EH (cell line): ENCODE results near the gene RABL2A.
"Not testable (repeated sequence)": the region's sequence is repeated elsewhere in the genome, so short reads cannot be mapped to it uniquely, and the experiment has no call there.

Experiments
- DNase-seq: peaks from one replicate; pipeline ENCODE4 v3.0.0-alpha.2; 2015; ENCODE audit warnings: low read depth

Gene RABL2A

DNA sequence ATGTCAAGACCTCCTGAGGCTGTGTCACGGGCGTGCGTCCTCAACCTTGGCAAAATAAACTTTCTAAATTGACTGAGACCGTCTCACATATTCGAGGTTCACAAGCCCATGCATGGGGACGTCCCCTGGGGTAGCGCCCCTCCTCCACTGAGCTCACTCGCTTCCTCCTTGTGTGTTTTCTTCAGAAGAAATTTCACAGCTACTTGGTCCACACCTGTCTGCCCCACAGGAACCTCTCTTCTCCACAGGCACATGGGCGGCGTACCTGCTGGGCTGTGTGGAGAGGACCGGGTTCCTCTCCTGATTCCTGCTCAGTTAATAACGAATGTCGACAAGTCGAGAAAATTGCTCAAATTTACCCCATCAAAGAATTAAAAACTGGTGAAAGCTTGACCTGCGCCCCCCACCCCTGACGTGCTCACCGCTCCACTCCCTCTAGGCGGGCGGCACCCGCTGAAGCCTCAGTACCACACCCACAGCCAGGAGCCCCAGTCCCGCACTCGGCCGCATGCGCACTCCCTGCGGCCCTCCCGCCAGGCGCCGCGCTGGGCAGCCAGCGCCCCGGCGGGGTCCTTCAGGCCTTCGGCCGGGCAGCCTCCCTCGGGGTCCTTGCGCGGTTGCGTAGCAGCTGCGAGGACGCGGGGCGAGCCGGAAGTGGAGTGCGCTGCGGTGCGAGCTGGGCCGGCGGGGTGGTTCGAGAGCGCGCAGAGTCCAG lies at the start of gene RABL2A:
RABL2A (plus strand) TSS at position 651 of the 715 bp plus-strand sequence. CDS start 1,341 bp downstream, outside the sequence.
- DNase-seq: peak; percentile 77

DNA sequence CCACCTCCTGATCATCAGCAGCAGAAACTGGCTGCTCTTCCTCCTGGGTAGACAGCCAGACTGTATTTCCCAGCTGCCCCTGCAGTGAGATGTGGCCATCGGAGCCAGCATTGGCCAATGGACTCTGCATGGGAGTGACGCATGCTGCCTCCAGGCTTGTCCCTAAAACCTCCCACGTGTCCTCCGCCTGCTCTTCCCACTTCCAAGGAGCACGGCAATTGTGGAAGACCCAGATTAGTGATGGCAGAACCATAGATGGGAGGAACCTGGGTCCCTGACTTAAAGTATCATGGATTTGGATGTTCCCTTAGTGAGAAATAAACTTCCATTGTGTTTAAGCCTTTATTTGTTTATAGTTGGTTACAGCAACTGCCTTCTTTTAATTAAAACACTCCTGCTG lies 48.6 kb upstream of the RABL2A start:
- DNase-seq: not testable (repeated sequence)

DNA sequence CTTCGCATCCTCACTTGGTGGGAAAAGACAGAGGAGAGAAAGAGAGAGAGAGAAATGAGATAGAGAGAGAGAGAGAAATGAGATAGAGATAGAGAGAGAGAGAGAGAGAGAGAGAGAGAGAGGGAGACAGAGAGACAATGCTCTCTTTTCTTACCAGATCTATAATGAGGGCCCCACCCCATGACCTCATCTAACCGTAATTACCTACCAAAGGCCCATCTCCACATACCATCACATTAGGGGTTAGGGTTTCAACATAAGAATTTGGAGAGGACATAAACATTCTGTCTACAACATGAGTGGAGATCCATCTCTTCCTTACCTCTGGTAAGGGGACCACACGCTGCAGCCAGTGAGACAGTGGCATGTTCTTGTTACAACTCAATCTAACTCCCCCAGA lies 44.6 kb upstream of the RABL2A start:
- DNase-seq: not testable (repeated sequence)

DNA sequence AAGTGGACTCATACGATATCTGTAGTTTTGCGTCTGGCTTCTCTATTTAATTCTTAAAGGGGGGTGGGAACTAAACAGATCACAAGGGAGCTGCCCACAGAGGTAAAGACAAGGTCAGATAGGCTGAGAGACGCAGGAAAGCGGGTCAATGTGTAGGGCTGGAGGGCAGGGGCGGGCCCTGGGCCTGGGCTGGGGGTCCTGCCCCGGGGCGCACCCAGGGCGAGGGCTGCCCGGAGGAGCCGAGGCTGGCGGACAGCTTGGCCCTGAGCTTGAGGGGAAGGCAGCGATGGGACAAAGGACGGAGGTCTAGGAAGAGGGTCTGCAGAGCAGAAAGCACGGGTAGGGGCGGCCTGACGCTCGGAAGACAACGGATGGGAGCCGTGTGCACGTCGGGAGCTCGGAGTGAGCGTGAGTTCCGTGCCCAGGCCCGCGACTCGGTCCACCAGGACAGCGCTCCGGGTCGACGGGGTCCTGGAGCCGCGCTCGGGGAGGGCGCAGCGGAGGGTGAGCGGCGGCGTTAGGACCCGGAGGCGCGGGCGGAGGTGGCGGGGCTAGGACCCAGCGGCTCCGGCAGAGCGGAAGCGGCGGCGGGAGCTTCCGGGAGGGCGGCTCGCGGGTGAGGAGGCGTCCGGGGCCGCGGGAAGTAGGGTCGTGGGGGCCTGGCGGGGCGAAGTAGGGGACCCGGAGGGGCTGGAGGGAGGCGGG lies 43.4 kb upstream of the RABL2A start:
- DNase-seq: peak; percentile 73

DNA sequence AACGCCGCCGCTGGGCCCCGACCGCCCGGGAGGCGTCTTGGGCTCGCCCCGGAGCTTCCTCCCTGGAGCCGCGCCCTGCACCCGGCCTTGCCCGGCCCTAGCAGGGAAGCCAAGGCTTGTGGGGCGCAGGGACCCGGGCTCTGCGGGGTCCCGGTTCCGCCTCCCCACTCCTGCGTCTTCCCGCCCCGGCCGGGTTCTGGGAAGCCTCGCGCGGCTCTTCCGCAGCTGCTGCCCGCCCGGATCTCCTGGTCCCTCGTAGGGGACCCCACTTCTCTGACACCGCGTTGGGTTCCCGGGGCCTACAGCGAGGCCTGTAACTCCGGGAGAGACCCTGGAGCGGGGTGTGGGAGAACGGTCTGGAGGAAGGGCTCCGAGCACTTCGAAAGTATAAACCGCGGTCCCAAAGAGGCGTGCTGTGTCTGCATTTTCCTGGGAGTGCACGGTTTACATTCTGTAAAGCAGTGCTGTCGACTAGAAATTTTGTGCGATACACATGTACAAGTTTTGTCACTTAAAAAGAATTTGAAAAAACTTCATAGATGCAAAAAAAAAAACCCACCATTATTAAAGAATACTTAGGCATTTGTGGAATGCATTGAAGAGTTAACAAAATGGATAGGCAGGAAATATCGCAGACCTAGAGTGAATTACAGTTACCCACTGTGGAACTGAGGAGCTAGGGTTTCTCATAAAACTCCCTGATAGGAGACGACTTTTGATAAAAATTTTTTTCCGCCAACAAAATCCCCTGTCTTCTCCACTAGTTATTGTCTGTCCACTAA lies 42.6 kb upstream of the RABL2A start:
- DNase-seq: peak; percentile 53

DNA sequence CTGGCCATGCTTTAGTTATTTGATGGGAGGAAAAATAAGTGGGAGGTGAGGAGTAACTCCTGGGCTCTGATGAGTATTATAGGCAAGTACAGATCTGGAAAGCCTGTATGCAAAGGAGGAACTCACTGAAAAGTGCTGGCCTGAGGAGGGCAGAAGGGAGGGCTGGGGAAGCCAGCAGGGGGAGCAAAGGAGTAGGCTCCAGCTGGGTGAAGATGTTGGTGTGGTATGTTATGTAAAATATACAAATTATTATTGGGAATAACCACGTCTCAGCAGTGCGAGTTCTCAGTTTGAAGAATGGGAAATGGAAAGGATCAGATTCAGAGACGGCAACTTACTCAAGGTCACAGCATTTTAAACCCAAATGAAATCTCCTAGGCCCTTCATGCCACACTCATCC lies 39.9 kb upstream of the RABL2A start:
- peak; percentile 44 for DNase-seq

DNA sequence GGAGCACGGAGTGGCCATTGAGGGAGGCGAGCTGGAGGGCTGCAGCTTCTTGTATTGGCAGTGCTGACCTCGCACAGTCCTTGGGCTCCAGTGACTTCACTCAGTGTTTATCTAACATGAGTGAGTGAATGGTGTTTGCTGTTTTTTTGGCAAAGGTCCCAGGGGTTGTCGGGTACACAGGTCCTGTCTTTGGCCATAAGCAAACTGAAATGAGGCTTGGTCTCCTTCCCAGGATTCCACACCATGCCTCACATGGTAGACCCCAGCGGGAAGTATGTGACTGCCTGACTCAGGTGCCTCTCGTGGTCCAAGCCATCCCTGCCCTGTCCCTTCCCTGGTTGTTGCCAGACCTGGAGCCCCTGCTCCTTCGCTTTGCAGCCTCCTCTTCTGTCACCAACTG lies 37.5 kb upstream of the RABL2A start:
- not testable (repeated sequence) for DNase-seq

DNA sequence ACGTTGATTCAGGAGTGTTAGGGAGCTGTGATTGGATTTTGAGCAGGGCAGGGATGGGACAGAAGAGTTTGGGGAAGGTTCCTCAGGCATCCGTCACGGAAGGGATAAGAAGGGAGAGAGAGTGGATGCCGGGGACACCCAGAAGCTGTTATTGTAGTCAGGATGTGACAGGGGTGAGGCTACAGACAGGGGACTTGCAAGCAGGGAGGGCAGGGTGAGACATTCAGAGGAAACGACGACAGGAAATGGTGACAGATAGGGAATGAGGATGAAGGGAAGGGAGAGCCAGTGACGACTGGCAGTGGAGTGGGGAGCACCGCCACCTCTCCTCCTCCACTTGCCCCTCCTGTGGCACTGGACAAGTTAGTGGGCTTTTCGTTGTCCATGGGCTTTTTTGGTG lies 35.1 kb upstream of the RABL2A start:
- DNase-seq: not testable (repeated sequence)

DNA sequence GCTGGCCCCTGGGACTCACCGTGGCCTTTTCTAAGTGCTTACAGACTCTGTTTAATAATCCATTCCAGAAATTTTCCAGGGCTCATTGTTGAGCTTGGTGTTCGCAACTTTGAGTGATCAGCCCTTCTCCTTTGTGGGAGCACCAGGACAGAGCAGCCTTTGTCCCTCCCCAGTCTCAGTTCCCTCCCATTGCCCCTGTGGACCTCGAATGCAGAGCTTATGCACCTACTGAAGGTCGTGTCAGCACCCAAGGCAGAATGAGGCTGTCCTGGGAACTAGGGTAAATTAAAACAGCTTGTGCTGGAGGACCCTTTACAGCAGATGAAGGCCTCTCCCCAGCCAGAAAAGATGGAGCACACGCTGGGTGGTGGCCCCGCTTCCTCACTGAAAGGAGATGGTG lies 33.8 kb upstream of the RABL2A start:
- DNase-seq: not testable (repeated sequence)

DNA sequence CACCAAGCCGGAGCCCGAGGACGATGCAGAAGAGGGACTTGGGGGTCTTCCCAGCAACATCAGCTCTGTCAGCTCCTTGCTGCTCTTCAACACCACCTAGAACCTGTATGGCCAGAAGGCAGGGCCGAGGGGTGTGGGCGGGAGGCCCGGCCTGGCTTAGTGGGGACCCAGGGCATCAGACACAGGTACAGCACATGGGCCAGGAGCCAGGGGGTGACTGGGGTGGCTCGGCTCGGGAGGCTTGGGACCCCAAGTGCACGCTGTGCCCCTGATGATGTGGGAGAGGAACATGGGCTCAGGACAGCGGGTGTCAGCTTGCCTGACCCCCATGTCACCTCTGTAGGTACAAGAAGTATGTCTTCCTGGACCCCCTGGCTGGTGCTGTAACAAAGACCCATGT lies 31.3 kb upstream of the RABL2A start:
- DNase-seq: not testable (repeated sequence)

DNA sequence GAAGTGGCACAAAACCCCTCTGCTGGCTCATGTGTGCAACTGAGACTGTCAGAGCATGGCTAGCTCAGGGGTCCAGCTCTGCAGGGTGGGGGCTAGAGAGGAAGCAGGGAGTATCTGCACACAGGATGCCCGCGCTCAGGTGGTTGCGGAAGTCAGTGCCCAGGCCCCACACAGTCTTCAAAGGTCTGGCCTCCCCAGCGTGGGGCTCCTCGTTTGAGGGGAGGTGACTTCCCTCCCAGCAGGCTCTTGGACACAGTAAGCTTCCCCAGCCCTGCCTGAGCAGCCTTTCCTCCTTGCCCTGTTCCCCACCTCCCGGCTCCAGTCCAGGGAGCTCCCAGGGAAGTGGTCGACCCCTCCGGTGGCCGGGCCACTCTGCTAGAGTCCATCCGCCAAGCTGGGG lies 29.9 kb upstream of the RABL2A start:
- not testable (repeated sequence) for DNase-seq

DNA sequence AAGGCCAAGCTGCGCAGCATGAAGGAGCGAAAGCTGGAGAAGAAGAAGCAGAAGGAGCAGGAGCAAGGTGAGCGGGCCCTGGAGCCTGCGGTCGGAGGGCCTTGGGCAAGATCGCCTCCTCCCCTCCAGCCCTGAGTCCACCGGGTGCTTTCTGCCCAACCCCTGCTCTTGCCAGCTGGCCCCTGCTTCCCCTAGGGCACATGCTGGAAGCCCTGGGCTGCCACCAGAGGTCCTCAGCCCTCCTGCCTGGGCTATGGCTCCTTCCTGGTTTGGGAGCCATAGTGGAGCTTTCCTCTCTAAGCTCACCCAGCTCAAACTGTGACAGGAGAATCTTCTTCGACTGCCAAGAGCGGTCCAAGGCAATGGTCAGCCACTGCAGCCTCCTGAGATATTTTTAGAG lies 29.5 kb upstream of the RABL2A start:
- DNase-seq: not testable (repeated sequence)

DNA sequence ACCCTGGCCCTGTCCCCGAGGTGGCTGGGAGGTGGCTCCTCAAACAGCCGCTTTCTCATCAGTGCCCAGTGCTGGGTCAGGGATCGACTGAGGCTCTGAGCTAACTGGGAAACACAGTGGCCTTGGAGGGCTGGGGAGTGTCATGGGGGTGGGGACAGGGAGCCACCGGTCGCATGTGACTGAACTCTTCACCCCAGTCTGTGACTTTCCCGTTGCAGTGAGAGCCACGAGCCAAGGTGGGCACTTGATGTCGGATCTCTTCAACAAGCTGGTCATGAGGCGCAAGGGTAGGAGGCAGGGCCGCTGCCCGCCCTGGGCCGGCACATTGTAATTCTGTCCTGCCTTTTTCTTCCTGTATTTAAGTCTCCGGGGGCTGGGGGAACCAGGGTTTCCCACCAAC lies 28.9 kb upstream of the RABL2A start:
- DNase-seq: not testable (repeated sequence)

DNA sequence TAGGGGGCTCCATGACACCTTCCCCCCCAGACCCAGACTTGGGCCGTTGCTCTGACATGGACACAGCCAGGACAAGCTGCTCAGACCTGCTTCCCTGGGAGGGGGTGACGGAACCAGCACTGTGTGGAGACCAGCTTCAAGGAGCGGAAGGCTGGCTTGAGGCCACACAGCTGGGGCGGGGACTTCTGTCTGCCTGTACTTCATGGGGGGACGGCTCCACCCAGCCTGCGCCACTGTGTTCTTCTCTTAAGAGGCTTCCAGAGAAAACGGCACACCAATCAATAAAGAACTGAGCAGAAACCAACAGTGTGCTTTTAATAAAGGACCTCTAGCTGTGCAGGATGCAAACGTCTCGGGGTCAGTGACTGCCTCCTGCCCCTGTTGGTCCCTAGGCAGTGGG lies 28.3 kb upstream of the RABL2A start:
- not testable (repeated sequence) for DNase-seq

DNA sequence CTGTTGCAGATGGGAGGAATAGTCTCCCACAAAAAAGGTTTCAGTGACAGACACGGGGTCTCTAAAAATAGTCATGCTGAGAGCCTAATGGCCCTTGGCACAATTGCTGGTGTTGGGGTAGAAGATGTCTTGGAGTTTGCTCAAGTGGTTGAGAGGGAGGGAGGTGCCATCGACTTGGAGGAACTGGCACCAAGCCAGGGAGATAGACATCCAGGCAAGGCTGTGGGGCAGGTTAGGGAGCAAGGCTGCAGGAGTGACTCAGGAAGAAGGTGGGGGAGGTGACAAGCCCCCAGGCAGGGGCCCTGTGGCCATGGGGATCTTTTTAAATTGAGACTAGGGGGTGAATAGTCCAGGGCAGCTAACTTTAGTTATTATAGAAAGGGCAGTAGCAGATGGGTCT lies 27.9 kb upstream of the RABL2A start:
- DNase-seq: not testable (repeated sequence)

DNA sequence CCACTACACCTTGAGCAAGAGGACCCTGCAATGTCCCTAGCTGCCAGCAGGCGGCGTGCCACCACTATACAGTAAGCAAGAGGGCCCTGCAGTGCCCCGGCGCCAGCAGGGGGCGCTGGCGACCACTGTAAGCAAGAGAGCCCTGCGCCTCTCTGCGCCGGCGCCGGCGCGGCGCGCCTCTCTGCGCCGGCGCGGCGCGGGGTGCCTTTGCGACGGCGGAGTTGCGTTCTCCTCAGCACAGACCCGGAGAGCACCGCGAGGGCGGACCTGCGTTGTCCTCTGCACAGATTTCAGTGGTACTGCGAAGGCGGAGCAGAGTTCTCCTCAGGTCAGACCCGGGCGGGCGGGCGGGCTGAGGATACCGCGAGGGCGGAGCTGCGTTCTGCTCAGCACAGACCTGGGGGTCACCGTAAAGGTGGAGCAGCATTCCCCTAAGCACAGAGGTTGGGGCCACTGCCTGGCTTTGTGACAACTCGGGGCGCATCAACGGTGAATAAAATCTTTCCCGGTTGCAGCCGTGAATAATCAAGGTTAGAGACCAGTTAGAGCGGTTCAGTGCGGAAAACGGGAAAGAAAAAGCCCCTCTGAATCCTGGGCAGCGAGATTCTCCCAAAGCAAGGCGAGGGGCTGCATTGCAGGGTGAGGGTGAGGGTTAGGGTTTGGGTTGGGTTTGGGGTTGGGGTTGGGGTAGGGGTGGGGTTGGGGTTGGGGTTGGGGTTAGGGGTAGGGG lies 24.9 kb upstream of the RABL2A start:
- peak; percentile 45 for DNase-seq

DNA sequence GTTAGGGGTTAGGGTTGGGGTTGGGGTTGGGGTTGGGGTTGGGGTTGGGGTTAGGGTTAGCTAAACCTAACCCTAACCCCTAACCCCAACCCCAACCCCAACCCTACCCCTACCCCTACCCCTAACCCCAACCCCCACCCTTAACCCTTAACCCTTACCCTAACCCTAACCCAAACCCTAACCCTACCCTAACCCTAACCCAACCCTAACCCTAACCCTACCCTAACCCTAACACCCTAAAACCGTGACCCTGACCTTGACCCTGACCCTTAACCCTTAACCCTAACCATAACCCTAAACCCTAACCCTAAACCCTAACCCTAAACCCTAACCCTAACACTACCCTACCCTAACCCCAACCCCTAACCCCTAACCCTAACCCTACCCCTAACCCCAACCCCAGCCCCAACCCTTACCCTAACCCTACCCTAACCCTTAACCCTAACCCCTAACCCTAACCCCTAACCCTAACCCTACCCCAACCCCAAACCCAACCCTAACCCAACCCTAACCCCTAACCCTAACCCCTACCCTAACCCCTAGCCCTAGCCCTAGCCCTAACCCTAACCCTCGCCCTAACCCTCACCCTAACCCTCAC lies 24.1 kb upstream of the RABL2A start:
- DNase-seq: peak; percentile 4

DNA sequence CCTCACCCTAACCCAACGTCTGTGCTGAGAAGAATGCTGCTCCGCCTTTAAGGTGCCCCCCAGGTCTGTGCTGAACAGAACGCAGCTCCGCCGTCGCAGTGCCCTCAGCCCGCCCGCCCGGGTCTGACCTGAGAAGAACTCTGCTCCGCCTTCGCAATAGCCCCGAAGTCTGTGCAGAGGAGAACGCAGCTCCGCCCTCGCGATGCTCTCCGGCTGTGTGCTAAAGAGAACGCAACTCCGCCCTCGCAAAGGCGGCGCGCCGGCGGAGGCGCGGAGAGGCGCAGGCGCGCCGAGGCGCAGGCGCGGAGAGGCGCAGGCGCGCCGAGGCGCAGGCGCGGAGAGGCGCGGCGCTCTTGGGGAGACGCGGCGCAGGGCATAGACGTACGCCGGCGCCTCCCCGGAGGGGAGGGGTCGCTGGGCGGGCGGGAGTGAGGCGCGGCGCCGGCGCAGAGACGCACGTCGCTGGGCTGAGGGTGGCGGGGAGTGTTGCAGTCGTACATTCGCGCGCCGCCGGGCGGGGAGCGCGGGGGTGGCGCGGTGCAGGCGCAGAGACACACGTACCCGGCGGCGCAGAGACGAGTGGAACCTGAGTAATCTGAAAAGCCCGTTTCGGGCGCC lies 23.5 kb upstream of the RABL2A start:
- DNase-seq: peak; percentile 90

DNA sequence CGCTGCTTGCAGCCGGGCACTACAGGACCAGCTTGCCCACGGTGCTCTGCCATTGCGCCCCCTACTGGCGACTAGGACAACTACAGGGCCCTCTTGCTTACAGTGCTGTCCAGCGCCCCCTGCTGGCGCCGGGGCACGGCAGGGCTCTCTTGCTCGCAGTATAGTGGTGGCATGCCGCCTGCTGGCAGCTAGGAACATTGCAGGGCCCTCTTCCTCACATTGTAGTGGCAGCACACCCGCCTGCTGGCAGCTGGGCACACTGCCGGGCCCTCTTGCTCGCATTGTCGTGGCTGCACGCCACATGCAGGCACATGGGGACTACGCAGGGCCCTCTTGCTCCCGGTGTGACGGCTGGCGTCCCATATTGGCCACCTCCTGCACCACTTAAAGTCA lies 23.0 kb upstream of the RABL2A start:
- peak; percentile 89 for DNase-seq

DNA sequence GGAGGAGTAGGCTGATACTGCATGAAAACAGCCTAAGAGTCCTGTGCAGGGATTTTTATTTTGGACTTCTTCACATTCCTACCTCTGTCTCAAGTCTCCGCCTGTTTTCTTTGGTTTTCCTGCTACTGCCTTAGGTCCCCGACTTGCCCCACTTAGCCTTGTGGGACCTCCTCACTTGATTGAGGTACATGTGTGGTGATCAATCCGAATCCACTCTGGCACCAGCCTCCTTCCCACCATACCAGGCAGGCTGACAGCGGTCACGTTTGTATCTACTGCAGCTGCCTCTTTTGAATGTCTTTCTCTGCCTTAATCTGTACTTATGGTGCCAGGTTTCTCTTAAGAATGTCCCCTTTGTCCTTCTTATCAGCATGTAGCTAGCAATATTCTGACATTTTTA lies 22.4 kb upstream of the RABL2A start:
- DNase-seq: not testable (repeated sequence)

DNA sequence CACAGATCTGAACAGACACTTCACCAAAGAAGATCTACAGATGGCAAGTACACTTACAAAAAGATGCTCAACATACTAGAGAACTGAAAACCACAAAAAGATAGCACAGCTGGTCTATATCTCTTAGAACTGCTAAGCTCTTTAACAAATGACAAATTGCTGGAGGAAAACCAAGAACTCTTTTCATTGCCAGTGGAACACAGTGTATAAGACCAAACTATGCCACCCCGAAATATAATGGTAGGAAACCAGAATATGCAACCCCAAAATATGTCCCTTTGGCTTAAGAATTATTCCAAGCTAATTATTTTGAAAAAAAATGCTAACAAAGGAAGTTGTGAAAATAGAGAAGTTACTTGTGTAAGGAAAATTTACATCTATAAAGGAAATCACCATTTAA lies 21.0 kb upstream of the RABL2A start:
- not testable (repeated sequence) for DNase-seq
